Thyroid gland (tissue), 4 donors: ENCODE measurements around the gene TNIK. TPM values are rescaled to one million over a fixed set of nuclear protein-coding genes. Genes with fewer than 3 reads are reported as not detected.

Experiments used
- DNase-seq, 2 donors: peaks; one replicate each; pipeline ENCODE4 v3.0.0-alpha.2; 2019
- H3K27ac ChIP-seq, 3 donors: fragments of 200-600 bp; sonication (generic); 1 replicate in 2 of 3; 2 replicates in 1 of 3; pipeline ENCODE4 v1.5.1; 2016 to 2019; ENCODE audit warnings: mild to moderate bottlenecking in 1 of 3, moderate library complexity in 1 of 3
- H3K27me3 ChIP-seq: fragments of 200-600 bp; sonication (generic); one replicate; pipeline ENCODE4 v1.5.1; 2019
- H3K36me3 ChIP-seq, 2 donors: fragments of 200-600 bp; sonication (generic); one replicate each; pipeline ENCODE4 v1.5.1; 2016 to 2019
- H3K4me1 ChIP-seq, 2 donors: fragments of 200-600 bp; sonication (generic); one replicate each; pipeline ENCODE4 v1.5.1; 2017 to 2019
- H3K4me3 ChIP-seq, 3 donors: fragments of 200-600 bp; sonication (generic); replicated peaks in 1 of 3; 1 replicate in 2 of 3; 2 replicates in 1 of 3; pipeline ENCODE4 v1.5.1; 2016; ENCODE audit warnings: mild to moderate bottlenecking in 1 of 3
- H3K9me3 ChIP-seq: fragments of 200-600 bp; sonication (generic); one replicate; pipeline ENCODE4 v1.5.1; 2017
- CTCF ChIP-seq, 6 experiments: fragments of 200-600 bp in 3 of 6; fragments of 450-650 bp in 3 of 6; sonication (generic) in 3 of 6; IDR thresholded peaks; one replicate each; pipeline ENCODE4 v1.5.1; 2016 to 2019; ENCODE audit warnings: antibody characterized with exemption in 6 of 6, mild to moderate bottlenecking in 2 of 6, inconsistent platforms in 1 of 6, moderate library complexity in 1 of 6
- POLR2A ChIP-seq, 2 donors: fragments of 450-650 bp; IDR thresholded peaks; one replicate each; pipeline ENCODE4 v1.6.1; 2017; ENCODE audit warnings: antibody characterized with exemption in 2 of 2, mild to moderate bottlenecking in 2 of 2, moderate library complexity in 1 of 2
- WGBS, 2 donors: methylation state at CpG; one replicate each; pipeline ENCODE4 v1.1.5; 2017; 5-methylcytosine and 5-hydroxymethylcytosine counted together
- intact Hi-C: fragments of 100-400 bp; cut with DNase I; formaldehyde crosslinking; loops from one replicate; pipeline ENCODE4 v1.15.1; 2023
- total RNA-seq, 4 donors: library from RNA; depleted of rRNA; stranded (reverse); fragments of >200 nt; gene quantifications; one replicate each; pipeline ENCODE4 v1.2.3, GENCODE V29; 2016

The TNIK gene
- total RNA-seq, 4 donors from 2014 or later = 29.7 to 84.1 (median 48.9) TPM

GRCh38 chr3:171192176-171192854, 267.9 kb downstream of the TNIK start:
- intact Hi-C loops = no loop called here
- H3K27ac ChIP-seq = no peak overlapping the region
- H3K36me3 ChIP-seq = no peaks in the 10 kb centered on the region
- no peak for TF ChIP-seq POLR2A (IDR thresholded peaks at IDR 0.05)
- no peak overlapping the region for H3K4me3 ChIP-seq
- H3K27me3 ChIP-seq = no peaks in the 10 kb centered on the region
- no peaks in the 10 kb centered on the region for H3K4me1 ChIP-seq
- no peak for DNase-seq
- WGBS, 2 donors = 88 to 92% methylated on average over 2 of the region's 2 CpGs
- H3K9me3 ChIP-seq = no peaks in the 10 kb centered on the region

GRCh38 chr3:171190668-171191067, 269.5 kb downstream of the TNIK start:
- no peak for DNase-seq
- H3K27ac ChIP-seq = no peak overlapping the region
- 88 to 93% methylated on average over 1 of the region's 1 CpG for WGBS, 2 donors
- H3K36me3 ChIP-seq = no peaks in the 10 kb centered on the region
- intact Hi-C loops = no loop called here
- no peak overlapping the region for H3K4me3 ChIP-seq
- H3K9me3 ChIP-seq = no peaks in the 10 kb centered on the region
- TF ChIP-seq POLR2A (IDR thresholded peaks at IDR 0.05) (no peak), CTCF (IDR thresholded peaks at IDR 0.05) (no peak)
- no peaks in the 10 kb centered on the region for H3K27me3 ChIP-seq
- H3K4me1 ChIP-seq = no peaks in the 10 kb centered on the region

- Histone ChIP-seq H3K4me3 (no peak overlapping the region), H3K4me1 (no peaks in the 10 kb centered on the region), H3K27ac (no peak overlapping the region), H3K9me3 (no peaks in the 10 kb centered on the region), H3K36me3 (no peaks in the 10 kb centered on the region), H3K27me3 (no peaks in the 10 kb centered on the region)
- WGBS, 2 donors = 92 to 94% methylated on average over 3 of the region's 3 CpGs
- TF ChIP-seq CTCF (IDR thresholded peaks at IDR 0.05) (no peak), POLR2A (IDR thresholded peaks at IDR 0.05) (no peak)
- DNase-seq = no peak
- intact Hi-C loops = no loop called here
Measured at GRCh38 chr3:171189394-171190080, 270.7 kb downstream of the TNIK start.

GRCh38 chr3:171187706-171188290, 272.4 kb downstream of the TNIK start:
- no peaks in the 10 kb centered on the region for H3K4me1 ChIP-seq
- intact Hi-C loops = no loop called here
- H3K27me3 ChIP-seq = no peaks in the 10 kb centered on the region
- H3K4me3 ChIP-seq = no peak overlapping the region
- no peaks in the 10 kb centered on the region for H3K9me3 ChIP-seq
- DNase-seq = peak in 1 of 2 donors; percentile 8
- 44 to 46% methylated on average over 5 of the region's 5 CpGs for WGBS, 2 donors
- no peak for TF ChIP-seq POLR2A (IDR thresholded peaks at IDR 0.05)
- peak in 5 of 6 experiments; percentile 20 to 65 (median 57) for TF ChIP-seq CTCF (IDR thresholded peaks at IDR 0.05)
- no peak overlapping the region for H3K27ac ChIP-seq
- H3K36me3 ChIP-seq = no peaks in the 10 kb centered on the region

GRCh38 chr3:171186817-171187500, 273.2 kb downstream of the TNIK start:
- DNase-seq = no peak
- 75 to 87% methylated on average over 3 of the region's 3 CpGs for WGBS, 2 donors
- H3K27ac ChIP-seq = no peak overlapping the region
- no peaks in the 10 kb centered on the region for H3K4me1 ChIP-seq
- H3K27me3 ChIP-seq = no peaks in the 10 kb centered on the region
- no peak overlapping the region for H3K4me3 ChIP-seq
- TF ChIP-seq POLR2A (IDR thresholded peaks at IDR 0.05) (no peak), CTCF (IDR thresholded peaks at IDR 0.05) (no peak)
- intact Hi-C loops = no loop called here
- no peaks in the 10 kb centered on the region for H3K36me3 ChIP-seq
- H3K9me3 ChIP-seq = no peaks in the 10 kb centered on the region
